GM12878 (cell line): ENCODE results near the gene PLA2G5. TPM values are rescaled to one million over a fixed set of nuclear protein-coding genes. Genes with fewer than 3 reads are reported as not detected.

ENCODE experiments used
- ATF2 ChIP-seq: IDR thresholded peaks from 2 replicates; pipeline ENCODE4 v1.6.1; 2012; ENCODE audit warnings: low read length, inconsistent platforms
- CREB1 ChIP-seq: IDR thresholded peaks from 2 replicates; pipeline ENCODE4 v1.6.1; 2012; ENCODE audit warnings: low read depth, mild to moderate bottlenecking, inconsistent platforms
- FOS ChIP-seq: IDR thresholded peaks from 3 replicates; pipeline ENCODE4 v1.6.1; 2011; ENCODE audit warnings: borderline replicate concordance; ENCODE audit not compliant: insufficient read length; ENCODE audit errors: extremely low read depth
- GABPA ChIP-seq: IDR thresholded peaks from 2 replicates; pipeline ENCODE4 v1.6.1; 2014; ENCODE audit warnings: antibody characterized with exemption, low read depth, mild to moderate bottlenecking, inconsistent platforms
- HDAC6 ChIP-seq: fragments of 200-600 bp; sonication (generic); IDR thresholded peaks from one replicate; pipeline ENCODE4 v1.8.0; 2017; ENCODE audit warnings: antibody characterized with exemption; ENCODE audit not compliant: unreplicated experiment
- IRF4 ChIP-seq: IDR thresholded peaks from 2 replicates; pipeline ENCODE4 v1.6.1; 2011; ENCODE audit warnings: low read depth, low read length
- KDM1A ChIP-seq: fragments of 200-600 bp; sonication (generic); IDR thresholded peaks from 2 replicates; pipeline ENCODE4 v1.6.1; 2016; ENCODE audit warnings: borderline replicate concordance
- MEF2B ChIP-seq: fragments of 450-650 bp; IDR thresholded peaks from 2 replicates; pipeline ENCODE4 v1.6.1; 2018; ENCODE audit warnings: mild to moderate bottlenecking, moderate library complexity; ENCODE audit not compliant: partially characterized antibody, poor library complexity, severe bottlenecking
- MYC ChIP-seq: IDR thresholded peaks from 2 replicates; pipeline ENCODE4 v1.6.1; 2011; ENCODE audit warnings: mild to moderate bottlenecking, low read length, moderate library complexity, inconsistent platforms; ENCODE audit not compliant: insufficient read depth, insufficient replicate concordance, insufficient read length, severe bottlenecking
- PAX5 ChIP-seq: IDR thresholded peaks from 2 replicates; pipeline ENCODE4 v1.6.1; 2011; ENCODE audit warnings: low read depth, low read length, borderline replicate concordance
- RUNX3 ChIP-seq: IDR thresholded peaks from 2 replicates; pipeline ENCODE4 v1.6.1; 2012; ENCODE audit warnings: low read length, inconsistent platforms
- STAT1 ChIP-seq: fragments of 450-650 bp; conservative IDR thresholded peaks from 2 replicates; pipeline ENCODE4 v1.6.1; 2014; ENCODE audit warnings: antibody characterized with exemption, mild to moderate bottlenecking
- TARDBP ChIP-seq: IDR thresholded peaks from 2 replicates; pipeline ENCODE4 v1.6.1; 2016; ENCODE audit warnings: borderline replicate concordance
- TCF12 ChIP-seq: IDR thresholded peaks from 2 replicates; pipeline ENCODE4 v1.6.1; 2011; ENCODE audit warnings: low read depth, mild to moderate bottlenecking, low read length
- USF2 ChIP-seq: IDR thresholded peaks from 2 replicates; pipeline ENCODE4 v1.6.1; 2011; ENCODE audit warnings: low read depth, low read length, improper control_type of control experiment, borderline replicate concordance
- ZNF687 ChIP-seq: fragments of 450-650 bp; IDR thresholded peaks from 2 replicates; pipeline ENCODE4 v1.6.1; 2017; ENCODE audit warnings: mild to moderate bottlenecking, moderate library complexity
- polyA plus RNA-seq, 11 experiments: library from polyadenylated mRNA; depleted of rRNA in 4 of 11; unstranded in 6 of 11; stranded (reverse) in 5 of 11; fragments of >200 nt; fragmentation: Nextera tagmentation in 4 of 11; fragmentation: Illumina TruSeq in 1 of 11; extraction: Ambion mirVana in 4 of 11; extraction: Trizol in 1 of 11; gene quantifications; 1 replicate in 1 of 11; 2 replicates in 10 of 11; pipeline versions ENCODE4 v1.2.1 to v1.2.3, GENCODE V29; 2011 to 2016; ENCODE audit warnings: inconsistent platforms in 2 of 11, missing spikeins in 2 of 11, low read depth in 1 of 11
- total RNA-seq, 4 experiments: library from RNA; depleted of rRNA in 3 of 4; stranded (reverse); fragments of >200 nt in 3 of 4; fragmentation: Illumina TruSeq in 1 of 4; extraction: Trizol in 1 of 4; gene quantifications; 2 replicates each; pipeline versions ENCODE4 v1.2.1 to v1.2.3, GENCODE V29; 2013 to 2021
- TF ChIP-seq, protein P1 (sequence below): fragments of 450-650 bp; IDR thresholded peaks from 2 replicates; pipeline ENCODE4 v1.6.1; 2018; ENCODE audit warnings: mild to moderate bottlenecking, low read depth, moderate library complexity; ENCODE audit not compliant: partially characterized antibody
- TF ChIP-seq, protein P2 (sequence below): IDR thresholded peaks from 2 replicates; pipeline ENCODE4 v1.6.1; 2011; ENCODE audit warnings: borderline replicate concordance, low read depth, mild to moderate bottlenecking, moderate library complexity, mixed read lengths, low read length; ENCODE audit not compliant: insufficient read depth; ENCODE audit errors: extremely low read length

Gene PLA2G5
- total and polyA plus RNA-seq, 10 of the 15 experiments (the other 5 are each of a cell fraction or from before 2014, with no cell fraction given) = 0.10 to 0.19 (median 0.17) TPM; not detected in 7

- TF ChIP-seq, protein P1, sequence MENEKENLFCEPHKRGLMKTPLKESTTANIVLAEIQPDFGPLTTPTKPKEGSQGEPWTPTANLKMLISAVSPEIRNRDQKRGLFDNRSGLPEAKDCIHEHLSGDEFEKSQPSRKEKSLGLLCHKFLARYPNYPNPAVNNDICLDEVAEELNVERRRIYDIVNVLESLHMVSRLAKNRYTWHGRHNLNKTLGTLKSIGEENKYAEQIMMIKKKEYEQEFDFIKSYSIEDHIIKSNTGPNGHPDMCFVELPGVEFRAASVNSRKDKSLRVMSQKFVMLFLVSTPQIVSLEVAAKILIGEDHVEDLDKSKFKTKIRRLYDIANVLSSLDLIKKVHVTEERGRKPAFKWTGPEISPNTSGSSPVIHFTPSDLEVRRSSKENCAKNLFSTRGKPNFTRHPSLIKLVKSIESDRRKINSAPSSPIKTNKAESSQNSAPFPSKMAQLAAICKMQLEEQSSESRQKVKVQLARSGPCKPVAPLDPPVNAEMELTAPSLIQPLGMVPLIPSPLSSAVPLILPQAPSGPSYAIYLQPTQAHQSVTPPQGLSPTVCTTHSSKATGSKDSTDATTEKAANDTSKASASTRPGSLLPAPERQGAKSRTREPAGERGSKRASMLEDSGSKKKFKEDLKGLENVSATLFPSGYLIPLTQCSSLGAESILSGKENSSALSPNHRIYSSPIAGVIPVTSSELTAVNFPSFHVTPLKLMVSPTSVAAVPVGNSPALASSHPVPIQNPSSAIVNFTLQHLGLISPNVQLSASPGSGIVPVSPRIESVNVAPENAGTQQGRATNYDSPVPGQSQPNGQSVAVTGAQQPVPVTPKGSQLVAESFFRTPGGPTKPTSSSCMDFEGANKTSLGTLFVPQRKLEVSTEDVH = no peak
- TF ChIP-seq RUNX3 (peak; percentile 89), CREB1 (no peak), KDM1A (no peak), TARDBP (no peak), USF2 (peak; percentile 38; the same call in 1 of the 2 replicates), ZNF687 (peak; percentile 98), MEF2B (peak; percentile 20), HDAC6 (no peak), STAT1 (no peak), MYC (no peak), GABPA (no peak), FOS (no peak), TCF12 (peak; percentile 59; the same call in 1 of the 2 replicates), PAX5 (peak; percentile 76), IRF4 (peak; percentile 86), ATF2 (peak; percentile 22; the same call in 1 of the 2 replicates)
- TF ChIP-seq, protein P2, sequence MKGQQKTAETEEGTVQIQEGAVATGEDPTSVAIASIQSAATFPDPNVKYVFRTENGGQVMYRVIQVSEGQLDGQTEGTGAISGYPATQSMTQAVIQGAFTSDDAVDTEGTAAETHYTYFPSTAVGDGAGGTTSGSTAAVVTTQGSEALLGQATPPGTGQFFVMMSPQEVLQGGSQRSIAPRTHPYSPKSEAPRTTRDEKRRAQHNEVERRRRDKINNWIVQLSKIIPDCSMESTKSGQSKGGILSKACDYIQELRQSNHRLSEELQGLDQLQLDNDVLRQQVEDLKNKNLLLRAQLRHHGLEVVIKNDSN = peak; percentile 30
Observed at GRCh38 chr1:20126041-20126805, 56.2 kb downstream of the PLA2G5 start (continued).
